Mucosa of stomach (tissue), 1 donor: ENCODE results near the gene MLLT1.

Source experiments
- H3K27me3 ChIP-seq: one replicate; pipeline ENCODE4 v1.7.0; 2013; ENCODE audit warnings: mild to moderate bottlenecking, low read length; ENCODE audit not compliant: control insufficient read depth, insufficient read depth
- H3K36me3 ChIP-seq: one replicate; pipeline ENCODE4 v1.7.0; 2013; ENCODE audit warnings: low read length; ENCODE audit not compliant: control insufficient read depth, insufficient read depth
- H3K4me1 ChIP-seq: one replicate; pipeline ENCODE4 v1.7.0; 2013; ENCODE audit warnings: mild to moderate bottlenecking, low read length; ENCODE audit not compliant: control insufficient read depth, insufficient read depth
- H3K4me3 ChIP-seq: one replicate; pipeline ENCODE4 v1.7.0; 2013; ENCODE audit warnings: low read length
- H3K9ac ChIP-seq: one replicate; pipeline ENCODE4 v1.7.0; 2013; ENCODE audit warnings: mild to moderate bottlenecking, low read length, moderate library complexity
- H3K9me3 ChIP-seq: one replicate; pipeline ENCODE4 v1.7.0; 2013; ENCODE audit warnings: mild to moderate bottlenecking, low read length, moderate library complexity; ENCODE audit not compliant: control insufficient read depth
- donor health status: Pancreatic carcinoma.

The MLLT1 gene

GRCh38 chr19:6227936-6228325, 51.8 kb downstream of the MLLT1 start:
- H3K36me3 ChIP-seq: no peaks in the 10 kb centered on the region
- peaks cover 23% of the 10 kb centered on the region for H3K4me1 ChIP-seq
- no peak overlapping the region for H3K9ac ChIP-seq
- no peaks in the 10 kb centered on the region for H3K27me3 ChIP-seq
- H3K4me3 ChIP-seq: no peak overlapping the region
- H3K9me3 ChIP-seq: no peaks in the 10 kb centered on the region

- Histone ChIP-seq H3K9me3 (no peaks in the 10 kb centered on the region), H3K4me3 (no peak overlapping the region), H3K27me3 (no peaks in the 10 kb centered on the region), H3K36me3 (no peaks in the 10 kb centered on the region), H3K4me1 (peaks cover 23% of the 10 kb centered on the region), H3K9ac (no peak overlapping the region)
Measured at GRCh38 chr19:6227156-6227935, 52.4 kb downstream of the MLLT1 start.

- no peak overlapping the region for H3K9ac ChIP-seq
- no peaks in the 10 kb centered on the region for H3K27me3 ChIP-seq
- peaks cover 20% of the 10 kb centered on the region for H3K4me1 ChIP-seq
- H3K36me3 ChIP-seq: no peaks in the 10 kb centered on the region
- no peaks in the 10 kb centered on the region for H3K9me3 ChIP-seq
- no peak overlapping the region for H3K4me3 ChIP-seq
Measured at GRCh38 chr19:6226444-6227155, 53.2 kb downstream of the MLLT1 start.

GRCh38 chr19:6226012-6226411, 53.8 kb downstream of the MLLT1 start:
- H3K27me3 ChIP-seq: no peaks in the 10 kb centered on the region
- H3K4me1 ChIP-seq: peaks cover 20% of the 10 kb centered on the region
- no peak overlapping the region for H3K4me3 ChIP-seq
- H3K36me3 ChIP-seq: no peaks in the 10 kb centered on the region
- no peak overlapping the region for H3K9ac ChIP-seq
- H3K9me3 ChIP-seq: no peaks in the 10 kb centered on the region

GRCh38 chr19:6225232-6225865, 54.4 kb downstream of the MLLT1 start:
- H3K9me3 ChIP-seq: no peaks in the 10 kb centered on the region
- H3K4me3 ChIP-seq: no peak overlapping the region
- no peak overlapping the region for H3K9ac ChIP-seq
- H3K36me3 ChIP-seq: no peaks in the 10 kb centered on the region
- H3K27me3 ChIP-seq: no peaks in the 10 kb centered on the region
- peaks cover 20% of the 10 kb centered on the region for H3K4me1 ChIP-seq

GRCh38 chr19:6224308-6224675, 55.5 kb downstream of the MLLT1 start:
- no peaks in the 10 kb centered on the region for H3K27me3 ChIP-seq
- H3K9ac ChIP-seq: peak overlapping the region; percentile 28
- no peaks in the 10 kb centered on the region for H3K9me3 ChIP-seq
- H3K4me1 ChIP-seq: peaks cover 26% of the 10 kb centered on the region
- H3K4me3 ChIP-seq: no peak overlapping the region
- no peaks in the 10 kb centered on the region for H3K36me3 ChIP-seq

- Histone ChIP-seq H3K4me1 (peaks cover 27% of the 10 kb centered on the region), H3K27me3 (no peaks in the 10 kb centered on the region), H3K36me3 (no peaks in the 10 kb centered on the region), H3K9ac (peak overlapping the region; percentile 28), H3K4me3 (no peak overlapping the region), H3K9me3 (no peaks in the 10 kb centered on the region)
Measured at GRCh38 chr19:6223461-6224307, 56.1 kb downstream of the MLLT1 start.

GRCh38 chr19:6222884-6223283, 56.9 kb downstream of the MLLT1 start:
- Histone ChIP-seq H3K9ac (no peak overlapping the region), H3K36me3 (no peaks in the 10 kb centered on the region), H3K4me3 (no peak overlapping the region), H3K9me3 (no peaks in the 10 kb centered on the region), H3K4me1 (peaks cover 29% of the 10 kb centered on the region), H3K27me3 (no peaks in the 10 kb centered on the region)

- no peak overlapping the region for H3K9ac ChIP-seq
- H3K36me3 ChIP-seq: no peaks in the 10 kb centered on the region
- H3K27me3 ChIP-seq: no peaks in the 10 kb centered on the region
- no peaks in the 10 kb centered on the region for H3K9me3 ChIP-seq
- H3K4me1 ChIP-seq: peaks cover 30% of the 10 kb centered on the region
- no peak overlapping the region for H3K4me3 ChIP-seq
Measured at GRCh38 chr19:6221878-6222746, 57.7 kb downstream of the MLLT1 start.

GRCh38 chr19:6221220-6221877, 58.4 kb downstream of the MLLT1 start:
- H3K9ac ChIP-seq: no peak overlapping the region
- H3K36me3 ChIP-seq: no peaks in the 10 kb centered on the region
- peaks cover 32% of the 10 kb centered on the region for H3K4me1 ChIP-seq

More at GRCh38 chr19:6221220-6221877, 58.4 kb downstream of the MLLT1 start:
- Histone ChIP-seq H3K4me3 (no peak overlapping the region), H3K9me3 (no peaks in the 10 kb centered on the region), H3K27me3 (no peaks in the 10 kb centered on the region)
